ENCODE data around the gene IQSEC1. TPM values are rescaled to one million over a fixed set of nuclear protein-coding genes. Genes with fewer than 3 reads are reported as not detected.
A peak's percentile ranks its signal among the peaks of the same experiment; 100 is the strongest.

The IQSEC1 gene
- total and polyA plus RNA-seq, 9 of the 15 experiments (the other 6 are each of a cell fraction or from before 2014, with no cell fraction given) = 0.56 to 39.0 (median 6.8) TPM

DNA sequence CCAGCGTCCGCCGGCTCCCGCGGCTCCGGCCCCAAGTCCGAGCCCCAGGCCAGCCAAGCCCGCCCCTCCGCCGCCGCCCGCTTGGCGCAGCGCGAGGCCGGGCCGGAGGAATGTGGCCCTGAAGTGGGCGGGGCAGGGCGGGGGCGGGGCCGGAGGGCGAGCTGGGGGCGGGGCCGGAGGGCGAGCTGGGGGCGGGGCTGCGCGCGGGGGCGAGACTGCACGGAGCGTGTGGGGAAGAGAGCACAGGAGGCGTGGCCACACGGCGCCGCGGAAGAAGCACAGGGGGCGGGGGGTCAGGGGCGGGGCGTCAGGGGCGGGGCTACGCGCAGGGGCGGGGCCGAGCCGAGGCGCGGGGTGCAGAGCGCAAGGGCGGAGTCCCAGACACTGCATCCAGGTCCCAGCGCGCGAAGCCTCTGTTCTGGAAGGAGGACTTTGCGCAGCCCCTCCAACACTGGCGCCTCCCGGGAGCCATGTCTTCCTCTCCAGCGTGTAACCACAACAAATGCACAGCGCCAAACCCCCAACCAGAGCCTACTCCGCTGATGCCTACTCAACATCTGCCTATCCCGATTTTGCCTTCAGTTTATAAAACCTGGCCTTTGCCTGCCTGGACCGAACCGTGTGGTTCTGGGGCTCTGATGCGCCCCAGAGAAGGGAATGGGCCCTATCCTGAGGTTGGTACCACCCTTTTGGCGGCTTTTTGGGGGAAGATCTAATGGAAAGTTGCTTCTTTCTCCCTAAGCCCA, 105.5 kb downstream of the IQSEC1 start (continued):
- TF ChIP-seq, protein P1, sequence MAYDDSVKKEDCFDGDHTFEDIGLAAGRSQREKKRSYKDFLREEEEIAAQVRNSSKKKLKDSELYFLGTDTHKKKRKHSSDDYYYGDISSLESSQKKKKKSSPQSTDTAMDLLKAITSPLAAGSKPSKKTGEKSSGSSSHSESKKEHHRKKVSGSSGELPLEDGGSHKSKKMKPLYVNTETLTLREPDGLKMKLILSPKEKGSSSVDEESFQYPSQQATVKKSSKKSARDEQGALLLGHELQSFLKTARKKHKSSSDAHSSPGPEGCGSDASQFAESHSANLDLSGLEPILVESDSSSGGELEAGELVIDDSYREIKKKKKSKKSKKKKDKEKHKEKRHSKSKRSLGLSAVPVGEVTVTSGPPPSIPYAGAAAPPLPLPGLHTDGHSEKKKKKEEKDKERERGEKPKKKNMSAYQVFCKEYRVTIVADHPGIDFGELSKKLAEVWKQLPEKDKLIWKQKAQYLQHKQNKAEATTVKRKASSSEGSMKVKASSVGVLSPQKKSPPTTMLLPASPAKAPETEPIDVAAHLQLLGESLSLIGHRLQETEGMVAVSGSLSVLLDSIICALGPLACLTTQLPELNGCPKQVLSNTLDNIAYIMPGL (CRISPR knock-in tag; IDR thresholded peaks at IDR 0.05) = no peak
- TF ChIP-seq, protein P2, sequence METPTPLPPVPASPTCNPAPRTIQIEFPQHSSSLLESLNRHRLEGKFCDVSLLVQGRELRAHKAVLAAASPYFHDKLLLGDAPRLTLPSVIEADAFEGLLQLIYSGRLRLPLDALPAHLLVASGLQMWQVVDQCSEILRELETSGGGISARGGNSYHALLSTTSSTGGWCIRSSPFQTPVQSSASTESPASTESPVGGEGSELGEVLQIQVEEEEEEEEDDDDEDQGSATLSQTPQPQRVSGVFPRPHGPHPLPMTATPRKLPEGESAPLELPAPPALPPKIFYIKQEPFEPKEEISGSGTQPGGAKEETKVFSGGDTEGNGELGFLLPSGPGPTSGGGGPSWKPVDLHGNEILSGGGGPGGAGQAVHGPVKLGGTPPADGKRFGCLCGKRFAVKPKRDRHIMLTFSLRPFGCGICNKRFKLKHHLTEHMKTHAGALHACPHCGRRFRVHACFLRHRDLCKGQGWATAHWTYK (CRISPR knock-in tag; IDR thresholded peaks at IDR 0.05) = no peak; the same call in 1 of the 2 replicates
- TF ChIP-seq, protein P3, sequence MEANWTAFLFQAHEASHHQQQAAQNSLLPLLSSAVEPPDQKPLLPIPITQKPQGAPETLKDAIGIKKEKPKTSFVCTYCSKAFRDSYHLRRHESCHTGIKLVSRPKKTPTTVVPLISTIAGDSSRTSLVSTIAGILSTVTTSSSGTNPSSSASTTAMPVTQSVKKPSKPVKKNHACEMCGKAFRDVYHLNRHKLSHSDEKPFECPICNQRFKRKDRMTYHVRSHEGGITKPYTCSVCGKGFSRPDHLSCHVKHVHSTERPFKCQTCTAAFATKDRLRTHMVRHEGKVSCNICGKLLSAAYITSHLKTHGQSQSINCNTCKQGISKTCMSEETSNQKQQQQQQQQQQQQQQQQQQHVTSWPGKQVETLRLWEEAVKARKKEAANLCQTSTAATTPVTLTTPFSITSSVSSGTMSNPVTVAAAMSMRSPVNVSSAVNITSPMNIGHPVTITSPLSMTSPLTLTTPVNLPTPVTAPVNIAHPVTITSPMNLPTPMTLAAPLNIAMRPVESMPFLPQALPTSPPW (CRISPR knock-in tag; IDR thresholded peaks at IDR 0.05) = peak; percentile 89
- TF ChIP-seq RB1 (IDR thresholded peaks at IDR 0.05; ENCODE audit: low read depth) (0 out of 2 replicates have a peak, but pooled peaks have one; percentile 22), SP1 (CRISPR knock-in tag; IDR thresholded peaks at IDR 0.05) (0 out of 2 replicates have a peak, but pooled peaks have one; percentile 32), ZNF584 (CRISPR knock-in tag; IDR thresholded peaks at IDR 0.05; ENCODE audit: low read depth) (no peak), ZNF592 (IDR thresholded peaks at IDR 0.05) (0 out of 2 replicates have a peak, but pooled peaks have one; percentile 26), ZNF347 (CRISPR knock-in tag; IDR thresholded peaks at IDR 0.05; ENCODE audit: low read depth) (no peak), ZNF146 (CRISPR knock-in tag; IDR thresholded peaks at IDR 0.05; ENCODE audit: unreplicated experiment) (no peak), TGIF2 (CRISPR knock-in tag; IDR thresholded peaks at IDR 0.05) (no peak)
- TF ChIP-seq, protein P4, sequence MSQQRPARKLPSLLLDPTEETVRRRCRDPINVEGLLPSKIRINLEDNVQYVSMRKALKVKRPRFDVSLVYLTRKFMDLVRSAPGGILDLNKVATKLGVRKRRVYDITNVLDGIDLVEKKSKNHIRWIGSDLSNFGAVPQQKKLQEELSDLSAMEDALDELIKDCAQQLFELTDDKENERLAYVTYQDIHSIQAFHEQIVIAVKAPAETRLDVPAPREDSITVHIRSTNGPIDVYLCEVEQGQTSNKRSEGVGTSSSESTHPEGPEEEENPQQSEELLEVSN (IDR thresholded peaks at IDR 0.05; ENCODE audit: borderline replicate concordance in 1 of 2, extremely low read depth in 1 of 2, insufficient read depth in 1 of 2, insufficient read length in 1 of 2, low read depth in 1 of 2, low read length in 1 of 2, poor library complexity in 1 of 2, severe bottlenecking in 1 of 2) = peak; percentile 28 to 47
- TF ChIP-seq, protein P5, sequence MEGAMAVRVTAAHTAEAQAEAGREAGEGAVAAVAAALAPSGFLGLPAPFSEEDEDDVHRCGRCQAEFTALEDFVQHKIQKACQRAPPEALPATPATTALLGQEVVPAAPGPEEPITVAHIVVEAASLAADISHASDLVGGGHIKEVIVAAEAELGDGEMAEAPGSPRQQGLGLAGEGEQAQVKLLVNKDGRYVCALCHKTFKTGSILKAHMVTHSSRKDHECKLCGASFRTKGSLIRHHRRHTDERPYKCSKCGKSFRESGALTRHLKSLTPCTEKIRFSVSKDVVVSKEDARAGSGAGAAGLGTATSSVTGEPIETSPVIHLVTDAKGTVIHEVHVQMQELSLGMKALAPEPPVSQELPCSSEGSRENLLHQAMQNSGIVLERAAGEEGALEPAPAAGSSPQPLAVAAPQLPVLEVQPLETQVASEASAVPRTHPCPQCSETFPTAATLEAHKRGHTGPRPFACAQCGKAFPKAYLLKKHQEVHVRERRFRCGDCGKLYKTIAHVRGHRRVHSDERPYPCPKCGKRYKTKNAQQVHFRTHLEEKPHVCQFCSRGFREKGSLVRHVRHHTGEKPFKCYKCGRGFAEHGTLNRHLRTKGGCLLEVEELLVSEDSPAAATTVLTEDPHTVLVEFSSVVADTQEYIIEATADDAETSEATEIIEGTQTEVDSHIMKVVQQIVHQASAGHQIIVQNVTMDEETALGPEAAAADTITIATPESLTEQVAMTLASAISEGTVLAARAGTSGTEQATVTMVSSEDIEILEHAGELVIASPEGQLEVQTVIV (CRISPR knock-in tag; IDR thresholded peaks at IDR 0.05; ENCODE audit: borderline replicate concordance) = no peak
